ENCODE measurements around the gene ELL2.
"Not testable (repeated sequence)": the region's sequence is repeated elsewhere in the genome, so short reads cannot be mapped to it uniquely, and the experiment has no call there.

ELL2 gene

DNA sequence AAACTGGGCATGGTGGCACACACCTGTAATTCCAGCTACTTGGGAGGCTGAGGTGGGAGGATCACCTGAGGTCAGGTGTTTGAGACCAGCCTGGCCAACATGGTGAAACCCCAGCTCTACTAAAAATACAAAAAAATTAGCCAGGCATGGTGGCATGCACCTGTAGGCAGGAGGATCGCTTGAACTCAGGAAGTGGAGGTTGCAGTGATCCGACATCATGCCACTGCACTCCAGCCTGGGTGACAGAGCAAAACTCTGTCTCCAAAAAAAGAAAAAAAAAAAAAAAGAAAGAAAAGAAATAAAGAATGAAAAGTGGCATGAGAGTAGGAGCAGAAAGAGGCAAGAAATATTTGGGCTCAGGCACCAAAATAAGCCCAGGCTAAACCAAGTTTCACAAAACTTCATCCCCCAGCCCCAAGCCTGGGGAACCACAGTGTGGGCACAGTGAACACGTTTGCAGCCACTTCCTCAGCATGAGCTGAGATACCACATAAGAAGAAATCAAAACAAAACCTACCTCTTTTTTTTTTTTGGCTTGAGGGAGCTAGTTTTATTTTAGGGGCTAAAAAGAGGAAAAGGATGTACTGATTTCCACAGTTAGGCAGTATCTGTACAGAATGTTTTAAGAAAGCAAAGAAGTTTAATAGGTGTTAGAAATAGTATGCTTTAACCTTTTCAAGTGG lies 92.3 kb downstream of the ELL2 start:
- Histone ChIP-seq H3K27ac (ENCODE audit: low read depth, low read length) (peak overlapping the region; percentile 80), H3K4me1 (ENCODE audit: control insufficient read depth, insufficient read depth, low read length, unreplicated experiment) (peaks cover 32% of the 10 kb centered on the region), H2AFZ (ENCODE audit: low read length, unreplicated experiment) (peak overlapping the region; percentile 82)
- not testable (repeated sequence) for H3K79me2 ChIP-seq (ENCODE audit: control insufficient read depth, insufficient read depth, low read length, unreplicated experiment); H3K36me3 ChIP-seq (ENCODE audit: insufficient read depth, low read length); H3K27me3 ChIP-seq (ENCODE audit: insufficient read depth, low read length); H3K4me3 ChIP-seq (ENCODE audit: low read depth, low read length)

DNA sequence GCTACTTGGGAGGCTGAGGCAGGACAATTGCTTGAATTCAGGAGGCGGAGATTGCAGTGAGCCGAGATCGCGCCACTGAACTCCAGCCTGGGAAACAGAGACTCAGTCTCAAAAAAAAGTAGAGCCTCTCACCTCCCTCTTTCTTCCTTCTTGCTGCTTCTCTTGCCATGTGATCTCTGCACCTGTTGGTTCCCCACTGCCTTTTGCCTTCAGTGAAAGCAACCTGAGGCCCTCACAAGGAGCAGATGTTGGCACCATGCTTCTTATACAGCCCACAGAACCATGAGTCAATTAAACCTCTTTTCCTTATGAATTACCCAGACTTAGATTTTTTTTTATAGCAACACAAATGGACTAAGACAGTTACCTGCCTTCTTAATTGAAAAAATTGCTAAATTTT lies 93.5 kb downstream of the ELL2 start:
- Histone ChIP-seq H3K36me3 (ENCODE audit: insufficient read depth, low read length) (no peaks in the 10 kb centered on the region), H3K79me2 (ENCODE audit: control insufficient read depth, insufficient read depth, low read length, unreplicated experiment) (no peaks in the 10 kb centered on the region), H2AFZ (ENCODE audit: low read length, unreplicated experiment) (no peak overlapping the region), H3K27me3 (ENCODE audit: insufficient read depth, low read length) (no peaks in the 10 kb centered on the region), H3K4me3 (ENCODE audit: low read depth, low read length) (no peak overlapping the region), H3K27ac (ENCODE audit: low read depth, low read length) (no peak overlapping the region), H3K4me1 (ENCODE audit: control insufficient read depth, insufficient read depth, low read length, unreplicated experiment) (peaks cover 42% of the 10 kb centered on the region)

DNA sequence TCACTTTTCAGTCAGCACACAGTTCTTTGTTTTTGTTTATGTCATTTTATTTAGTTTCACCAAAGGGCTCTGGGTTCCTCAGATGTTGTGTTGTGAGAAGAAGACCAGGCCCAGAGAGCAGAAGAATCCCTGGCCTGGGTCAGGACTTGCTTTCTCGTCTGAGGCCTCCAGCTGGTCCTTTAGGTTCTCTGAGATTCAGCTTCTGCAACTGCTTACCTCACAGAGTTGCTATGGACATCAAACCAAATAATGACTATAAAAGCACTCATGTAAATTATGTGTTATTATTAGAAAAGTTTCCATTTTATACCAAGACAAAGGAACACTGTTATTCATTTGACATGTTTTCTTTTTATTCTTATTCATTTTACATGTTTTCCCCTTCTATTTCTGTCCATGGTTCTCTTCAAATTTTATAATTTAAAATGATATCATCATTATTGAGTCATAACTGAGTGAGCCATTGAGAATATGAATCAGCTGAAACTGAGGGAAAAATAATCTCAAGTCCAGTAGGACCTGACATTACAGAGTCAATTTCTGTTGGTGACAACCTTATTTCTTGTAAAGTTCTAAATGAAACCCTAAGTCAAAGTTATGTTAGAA lies 95.1 kb downstream of the ELL2 start:
- Histone ChIP-seq H3K27ac (ENCODE audit: low read depth, low read length) (peak overlapping the region; percentile 78), H2AFZ (ENCODE audit: low read length, unreplicated experiment) (no peak overlapping the region), H3K27me3 (ENCODE audit: insufficient read depth, low read length) (no peaks in the 10 kb centered on the region), H3K79me2 (ENCODE audit: control insufficient read depth, insufficient read depth, low read length, unreplicated experiment) (no peaks in the 10 kb centered on the region), H3K4me3 (ENCODE audit: low read depth, low read length) (no peak overlapping the region), H3K36me3 (ENCODE audit: insufficient read depth, low read length) (no peaks in the 10 kb centered on the region), H3K4me1 (ENCODE audit: control insufficient read depth, insufficient read depth, low read length, unreplicated experiment) (peaks cover 58% of the 10 kb centered on the region)

DNA sequence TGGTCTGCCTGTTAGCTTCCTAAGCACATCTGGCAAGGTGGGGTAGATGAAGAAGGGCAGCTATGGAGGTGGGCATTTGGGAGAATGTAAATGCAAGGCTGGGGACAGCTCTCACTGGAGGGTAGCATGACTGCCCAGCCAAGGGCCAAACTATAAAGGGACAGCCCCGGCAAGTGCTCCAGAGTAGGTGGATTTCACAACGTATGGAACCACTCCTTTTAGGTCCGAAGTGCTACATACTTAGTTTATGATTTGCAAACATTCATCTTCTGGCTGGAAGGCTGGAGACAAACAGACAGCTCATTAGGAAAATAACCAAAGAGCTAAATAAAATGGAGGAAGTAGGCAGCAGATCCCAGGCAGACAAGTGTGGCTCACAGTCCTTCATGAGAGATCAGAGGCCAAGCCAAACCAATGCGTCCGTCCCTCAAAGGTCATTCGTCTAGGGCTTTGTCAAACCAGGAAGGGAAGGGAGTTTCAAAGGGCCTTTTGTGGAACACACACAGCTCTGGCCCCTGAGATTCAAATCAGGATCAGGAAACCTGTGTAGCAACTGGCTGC lies 96.6 kb downstream of the ELL2 start:
- H3K4me1 ChIP-seq (ENCODE audit: control insufficient read depth, insufficient read depth, low read length, unreplicated experiment): peaks cover 59% of the 10 kb centered on the region
- 0 out of 2 replicates have a peak overlapping the region, but pooled peaks have one; percentile 99 for H3K27ac ChIP-seq (ENCODE audit: low read depth, low read length)

DNA sequence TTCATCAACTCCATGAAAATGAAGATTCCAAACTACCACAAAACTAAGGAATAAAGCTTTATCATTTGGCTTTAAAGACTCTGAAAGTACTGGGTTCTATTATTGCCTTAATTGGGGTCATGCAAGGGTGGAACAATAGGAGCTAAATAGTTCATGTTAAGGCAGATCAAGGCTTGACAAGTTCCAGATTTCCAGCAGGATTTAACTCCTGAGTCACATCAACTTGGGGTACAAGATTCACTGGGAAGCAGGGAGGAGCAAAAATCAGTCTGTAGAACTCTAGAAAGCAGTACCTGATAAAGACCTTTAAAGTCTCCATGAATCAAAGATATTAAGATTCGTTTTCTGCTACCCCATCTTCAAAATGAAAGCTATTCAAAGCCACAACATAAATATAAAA lies 97.2 kb downstream of the ELL2 start:
- Histone ChIP-seq H3K36me3 (ENCODE audit: insufficient read depth, low read length) (no peaks in the 10 kb centered on the region), H3K79me2 (ENCODE audit: control insufficient read depth, insufficient read depth, low read length, unreplicated experiment) (no peaks in the 10 kb centered on the region), H3K27ac (ENCODE audit: low read depth, low read length) (0 out of 2 replicates have a peak overlapping the region, but pooled peaks have one; percentile 99), H2AFZ (ENCODE audit: low read length, unreplicated experiment) (no peak overlapping the region), H3K27me3 (ENCODE audit: insufficient read depth, low read length) (no peaks in the 10 kb centered on the region), H3K4me3 (ENCODE audit: low read depth, low read length) (no peak overlapping the region), H3K4me1 (ENCODE audit: control insufficient read depth, insufficient read depth, low read length, unreplicated experiment) (peaks cover 60% of the 10 kb centered on the region)

More for the DNA sequence above, 96.6 kb downstream of the ELL2 start:
- no peak overlapping the region for H3K4me3 ChIP-seq (ENCODE audit: low read depth, low read length)
- no peaks in the 10 kb centered on the region for H3K79me2 ChIP-seq (ENCODE audit: control insufficient read depth, insufficient read depth, low read length, unreplicated experiment)
- no peaks in the 10 kb centered on the region for H3K36me3 ChIP-seq (ENCODE audit: insufficient read depth, low read length)
- no peaks in the 10 kb centered on the region for H3K27me3 ChIP-seq (ENCODE audit: insufficient read depth, low read length)
- H2AFZ ChIP-seq (ENCODE audit: low read length, unreplicated experiment): no peak overlapping the region

DNA sequence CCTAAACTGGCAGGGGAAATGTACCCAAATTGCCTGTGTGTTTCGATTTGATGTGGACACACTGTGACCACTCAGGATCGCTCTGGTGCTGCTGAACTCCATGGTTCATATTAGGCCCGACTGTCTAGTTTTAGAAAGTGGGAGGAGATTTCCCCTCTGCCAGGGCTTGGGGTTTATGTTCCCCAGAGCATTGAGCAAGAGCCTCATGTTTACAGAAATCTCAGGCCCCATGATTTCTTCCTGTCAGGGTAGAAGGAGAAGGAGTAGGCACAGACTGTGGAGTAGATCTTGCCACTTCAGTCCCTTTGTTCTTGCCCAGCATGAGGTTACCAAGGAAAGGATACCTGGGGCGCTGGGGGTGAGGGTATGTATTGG lies 98.3 kb downstream of the ELL2 start:
- H3K27ac ChIP-seq (ENCODE audit: low read depth, low read length): peak overlapping the region; percentile 99
- H3K36me3 ChIP-seq (ENCODE audit: insufficient read depth, low read length): no peaks in the 10 kb centered on the region
- H3K79me2 ChIP-seq (ENCODE audit: control insufficient read depth, insufficient read depth, low read length, unreplicated experiment): no peaks in the 10 kb centered on the region
- no peaks in the 10 kb centered on the region for H3K27me3 ChIP-seq (ENCODE audit: insufficient read depth, low read length)
- peak overlapping the region; percentile 44 for H3K4me3 ChIP-seq (ENCODE audit: low read depth, low read length)
- H3K4me1 ChIP-seq (ENCODE audit: control insufficient read depth, insufficient read depth, low read length, unreplicated experiment): peaks cover 64% of the 10 kb centered on the region
- H2AFZ ChIP-seq (ENCODE audit: low read length, unreplicated experiment): peak overlapping the region; percentile 6

DNA sequence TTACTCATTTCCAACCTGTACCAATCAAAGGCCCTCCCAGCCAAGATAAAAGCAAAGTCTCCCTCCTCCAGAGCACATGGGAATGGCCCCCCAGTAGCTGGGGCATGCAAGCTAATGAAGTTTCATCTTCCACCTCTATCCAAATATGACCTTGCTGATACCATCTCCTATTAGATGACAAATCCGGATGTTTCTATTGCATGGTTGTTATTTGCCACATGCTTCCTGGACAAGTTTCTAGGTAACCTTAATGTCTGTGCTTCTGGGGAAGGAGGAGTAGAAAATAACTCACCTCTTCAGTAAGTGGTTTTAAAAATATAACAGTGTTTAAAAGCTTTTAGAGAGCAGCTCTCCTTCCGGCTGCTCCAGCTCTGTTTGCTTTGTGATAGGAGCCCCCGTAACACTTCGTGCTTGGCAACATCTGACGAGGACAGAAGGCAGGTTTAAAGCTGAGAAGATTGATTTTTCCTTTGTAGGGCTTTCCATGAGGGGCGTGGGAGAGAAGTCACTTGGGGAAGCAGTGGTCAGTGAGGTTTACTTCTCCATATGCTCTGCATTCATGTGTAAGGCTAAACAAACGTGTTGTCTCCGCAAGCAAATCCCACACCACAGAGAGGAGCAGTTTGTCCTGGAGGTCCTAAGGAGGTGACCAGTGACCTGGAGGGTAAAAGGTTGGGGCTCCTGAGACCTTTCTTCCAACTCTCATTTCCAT lies 98.8 kb downstream of the ELL2 start:
- Histone ChIP-seq H3K4me3 (ENCODE audit: low read depth, low read length) (peak overlapping the region; percentile 44), H3K36me3 (ENCODE audit: insufficient read depth, low read length) (no peaks in the 10 kb centered on the region), H3K27ac (ENCODE audit: low read depth, low read length) (peak overlapping the region; percentile 99), H3K27me3 (ENCODE audit: insufficient read depth, low read length) (no peaks in the 10 kb centered on the region), H3K4me1 (ENCODE audit: control insufficient read depth, insufficient read depth, low read length, unreplicated experiment) (peaks cover 69% of the 10 kb centered on the region), H3K79me2 (ENCODE audit: control insufficient read depth, insufficient read depth, low read length, unreplicated experiment) (no peaks in the 10 kb centered on the region), H2AFZ (ENCODE audit: low read length, unreplicated experiment) (peak overlapping the region; percentile 6)

DNA sequence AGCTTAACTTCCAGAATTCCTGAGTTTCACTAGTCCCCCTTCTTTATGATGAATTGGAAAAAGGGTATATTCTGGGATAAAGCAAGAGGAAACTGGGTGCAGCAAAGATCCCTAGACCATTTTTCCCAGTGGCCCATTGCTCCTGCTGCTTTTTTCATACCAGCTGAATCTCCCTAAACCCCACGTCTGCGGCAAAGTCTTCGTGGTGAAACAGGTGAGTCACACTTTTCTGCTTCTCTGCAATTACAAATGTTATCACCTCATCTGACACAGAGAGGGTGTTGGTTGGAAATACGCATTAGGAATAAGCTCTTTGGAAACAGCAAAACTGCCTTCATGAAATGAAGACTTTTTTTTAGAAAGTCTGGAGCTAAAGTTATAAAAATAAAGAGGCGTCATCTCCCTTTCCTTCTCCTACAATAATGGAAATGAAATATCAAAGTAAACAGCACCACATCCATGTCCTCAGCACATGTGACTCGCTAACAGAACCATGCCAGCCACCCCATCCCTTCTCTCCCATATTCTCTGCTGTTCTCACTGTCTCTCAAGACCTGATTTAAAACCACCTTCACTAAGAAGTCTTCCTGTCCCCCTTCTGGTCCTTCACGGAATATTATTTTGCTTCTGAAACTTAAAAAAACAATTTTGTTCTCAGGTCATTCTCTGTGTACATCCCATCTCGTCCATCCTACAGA lies 99.6 kb downstream of the ELL2 start:
- Histone ChIP-seq H3K27ac (ENCODE audit: low read depth, low read length) (peak overlapping the region; percentile 99), H2AFZ (ENCODE audit: low read length, unreplicated experiment) (no peak overlapping the region), H3K27me3 (ENCODE audit: insufficient read depth, low read length) (no peaks in the 10 kb centered on the region), H3K4me3 (ENCODE audit: low read depth, low read length) (peak overlapping the region; percentile 43; the same call in 1 of the 2 replicates), H3K36me3 (ENCODE audit: insufficient read depth, low read length) (no peaks in the 10 kb centered on the region), H3K4me1 (ENCODE audit: control insufficient read depth, insufficient read depth, low read length, unreplicated experiment) (peaks cover 76% of the 10 kb centered on the region), H3K79me2 (ENCODE audit: control insufficient read depth, insufficient read depth, low read length, unreplicated experiment) (no peaks in the 10 kb centered on the region)

DNA sequence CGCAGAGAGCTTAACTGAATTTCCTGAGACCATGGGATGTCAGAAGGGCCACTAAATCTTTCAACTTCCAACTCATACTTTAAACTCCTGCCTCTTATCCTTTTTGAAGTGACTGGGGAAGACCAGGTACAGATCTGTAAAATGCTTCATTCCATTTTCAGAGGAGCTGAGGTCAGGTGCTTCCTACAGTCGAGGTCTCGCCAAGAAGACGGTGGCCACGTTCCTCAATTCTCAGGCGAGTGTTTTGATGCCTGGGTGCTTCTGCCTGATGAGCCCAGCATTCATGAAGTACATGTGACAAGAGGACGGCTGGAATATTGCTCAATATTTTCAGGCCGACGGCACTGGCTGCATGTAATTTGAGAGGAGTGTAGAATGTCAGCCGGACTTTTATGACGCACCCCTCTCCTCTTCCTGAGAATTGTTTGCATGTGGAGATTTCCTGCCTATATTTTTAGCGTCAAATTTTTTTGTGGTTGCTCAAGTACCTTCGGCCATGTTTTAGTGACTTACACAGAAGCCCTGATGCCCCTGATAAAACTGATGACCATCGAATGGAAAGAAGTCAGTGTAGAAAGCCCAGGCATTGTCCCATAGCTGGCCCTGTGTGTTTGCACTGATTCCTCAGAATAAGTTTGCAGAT lies 100.3 kb downstream of the ELL2 start:
- Histone ChIP-seq H3K4me3 (ENCODE audit: low read depth, low read length) (peak overlapping the region; percentile 48; the same call in 1 of the 2 replicates), H2AFZ (ENCODE audit: low read length, unreplicated experiment) (no peak overlapping the region), H3K79me2 (ENCODE audit: control insufficient read depth, insufficient read depth, low read length, unreplicated experiment) (no peaks in the 10 kb centered on the region), H3K4me1 (ENCODE audit: control insufficient read depth, insufficient read depth, low read length, unreplicated experiment) (peaks cover 78% of the 10 kb centered on the region), H3K27ac (ENCODE audit: low read depth, low read length) (peak overlapping the region; percentile 99), H3K36me3 (ENCODE audit: insufficient read depth, low read length) (no peaks in the 10 kb centered on the region), H3K27me3 (ENCODE audit: insufficient read depth, low read length) (no peaks in the 10 kb centered on the region)

DNA sequence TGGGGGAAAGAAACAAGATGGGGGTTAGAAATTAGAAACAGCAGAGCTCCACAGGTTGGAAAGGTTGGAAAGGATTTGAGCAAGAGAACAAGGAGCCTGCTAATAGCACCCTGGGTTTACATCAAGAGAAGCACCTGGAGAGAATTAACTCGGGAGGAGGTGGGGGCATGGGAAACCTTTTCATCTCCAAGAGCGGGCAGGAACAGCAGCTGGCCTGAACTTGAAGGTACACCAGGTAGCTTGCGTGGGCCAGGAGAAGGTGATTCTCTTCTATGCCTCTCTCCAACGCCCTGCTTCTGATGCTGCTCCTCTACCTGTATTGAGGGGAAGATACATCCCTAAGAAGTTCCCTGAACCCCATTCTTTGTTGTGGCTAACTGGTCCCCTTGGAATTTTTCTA lies 102.0 kb downstream of the ELL2 start:
- Histone ChIP-seq H3K27me3 (ENCODE audit: insufficient read depth, low read length) (no peaks in the 10 kb centered on the region), H3K79me2 (ENCODE audit: control insufficient read depth, insufficient read depth, low read length, unreplicated experiment) (no peaks in the 10 kb centered on the region), H3K36me3 (ENCODE audit: insufficient read depth, low read length) (no peaks in the 10 kb centered on the region), H3K4me1 (ENCODE audit: control insufficient read depth, insufficient read depth, low read length, unreplicated experiment) (peaks cover 74% of the 10 kb centered on the region), H3K4me3 (ENCODE audit: low read depth, low read length) (peak overlapping the region; percentile 58), H3K27ac (ENCODE audit: low read depth, low read length) (peak overlapping the region; percentile 99), H2AFZ (ENCODE audit: low read length, unreplicated experiment) (no peak overlapping the region)
